ENCODE data around the gene PSMA8.
"Not testable (repeated sequence)": the region's sequence is repeated elsewhere in the genome, so short reads cannot be mapped to it uniquely, and the experiment has no call there.

The PSMA8 gene

GRCh38 chr18:26242392-26242791 lies 108.7 kb downstream of the PSMA8 start:
- not testable (repeated sequence) for DNase-seq

Measured in CD4-positive, alpha-beta T cell treated with Interleukin-10 for 1 hour (primary cell).